CD4-positive, alpha-beta memory T cell (primary cell): ENCODE measurements around the gene EIF2S2. TPM values are rescaled to one million over a fixed set of nuclear protein-coding genes. Genes with fewer than 3 reads are reported as not detected.
"Not testable (repeated sequence)": the region's sequence is repeated elsewhere in the genome, so short reads cannot be mapped to it uniquely, and the experiment has no call there.

Source experiments
- CTCF ChIA-PET: fragments of 350-600 bp; sonication (Branson Sonifier 250); formaldehyde crosslinking; loops from one replicate; lab custom pipeline; 2021; ENCODE audit warnings: inconsistent platforms; ENCODE audit not compliant: partially characterized antibody; lab: Charles Lee
- POLR2A ChIA-PET: fragments of 350-600 bp; sonication (Branson Sonifier 250); formaldehyde crosslinking; loops from one replicate; lab custom pipeline; 2021; ENCODE audit not compliant: partially characterized antibody; lab: Charles Lee
- DNase-seq, 5 donors: peaks; one replicate each; pipeline versions ENCODE4 v3.0.0 to v3.0.0-alpha.2; 2020 to 2022; ENCODE audit warnings: mixed read lengths in 1 of 5
- H3K27ac ChIP-seq: one replicate; pipeline ENCODE4 v1.7.0; 2013; ENCODE audit warnings: low read depth, low read length
- H3K27me3 ChIP-seq: 2 replicates; pipeline ENCODE4 v1.7.0; 2013; ENCODE audit warnings: mild to moderate bottlenecking, low read length, moderate library complexity; ENCODE audit not compliant: insufficient read depth
- H3K36me3 ChIP-seq: 2 replicates; pipeline ENCODE4 v1.7.0; 2013; ENCODE audit warnings: mild to moderate bottlenecking, low read length, moderate library complexity; ENCODE audit not compliant: insufficient read depth
- H3K4me1 ChIP-seq: 2 replicates; pipeline ENCODE4 v1.7.0; 2013; ENCODE audit warnings: mild to moderate bottlenecking, low read length, moderate library complexity; ENCODE audit not compliant: insufficient read depth
- H3K4me3 ChIP-seq, 2 donors: one replicate each; pipeline ENCODE4 v1.7.0; 2013; ENCODE audit warnings: low read length in 2 of 2, mild to moderate bottlenecking in 1 of 2
- H3K9me3 ChIP-seq, 2 donors: one replicate each; pipeline ENCODE4 v1.7.0; 2013; ENCODE audit warnings: low read length in 2 of 2, control low read depth in 1 of 2; ENCODE audit not compliant: control insufficient read depth in 1 of 2
- H3K27ac Mint-ChIP-seq, 7 donors: one replicate each; pipeline ENCODE4 v1.8.0; 2020 to 2021; ENCODE audit warnings: mixed read lengths in 7 of 7, mild to moderate bottlenecking in 6 of 7, inconsistent platforms in 3 of 7, moderate library complexity in 3 of 7
- H3K27me3 Mint-ChIP-seq, 2 donors: one replicate each; pipeline ENCODE4 v1.8.0; 2020 to 2021; ENCODE audit warnings: mixed read lengths in 2 of 2
- H3K36me3 Mint-ChIP-seq, 2 donors: one replicate each; pipeline ENCODE4 v1.8.0; 2020 to 2021; ENCODE audit warnings: mixed read lengths in 2 of 2, inconsistent platforms in 1 of 2, mild to moderate bottlenecking in 1 of 2
- H3K4me1 Mint-ChIP-seq, 4 donors: one replicate each; pipeline ENCODE4 v1.8.0; 2020 to 2021; ENCODE audit warnings: mixed read lengths in 4 of 4, mild to moderate bottlenecking in 1 of 4
- H3K4me3 Mint-ChIP-seq, 8 donors: one replicate each; pipeline ENCODE4 v1.8.0; 2020 to 2021; ENCODE audit warnings: mixed read lengths in 8 of 8, mild to moderate bottlenecking in 7 of 8, moderate library complexity in 6 of 8, inconsistent platforms in 3 of 8
- H3K9me3 Mint-ChIP-seq, 8 donors: one replicate each; pipeline ENCODE4 v1.8.0; 2020 to 2021; ENCODE audit warnings: mixed read lengths in 8 of 8, mild to moderate bottlenecking in 5 of 8, inconsistent platforms in 3 of 8, moderate library complexity in 1 of 8
- intact Hi-C: fragments of 100-400 bp; cut with micrococcal nuclease; formaldehyde crosslinking; loops from one replicate; pipeline ENCODE4 v1.15.1; 2023
- polyA plus RNA-seq, 2 donors: library from polyadenylated mRNA; unstranded; fragments of 300-500 nt; fragmentation: Illumina TruSeq; gene quantifications; one replicate each; pipeline ENCODE4 v1.2.3, GENCODE V29; 2021
- total RNA-seq, 2 experiments: library from RNA; stranded (reverse); gene quantifications; one replicate each; pipeline ENCODE4 v1.2.3, GENCODE V29; 2021

Gene EIF2S2
- total RNA-seq (10 to 100 TPM; 52.2 to 53.1 TPM), polyA plus RNA-seq (10 to 100 TPM; 26.3 to 34.0 TPM)

- H3K27me3 ChIP-seq = no peaks in the 10 kb centered on the region
- H3K36me3 ChIP-seq = peaks cover 8% of the 10 kb centered on the region
- Mint-ChIP-seq H3K27me3 (no peaks in the 10 kb centered on the region), H3K9me3 (peaks cover 0 to 5% (median 0%) of the 10 kb centered on the region in 8 donors), H3K4me3 (peak within 1 kb of the TSS; percentile 90 to 99 (median 94)), H3K4me1 (peaks cover 32 to 52% (median 40%) of the 10 kb centered on the region in 4 donors), H3K36me3 (peaks cover 4 to 39% of the 10 kb centered on the region in 2 donors), H3K27ac (peak within 1 kb of the TSS; percentile 91 to 99 (median 96))
- POLR2A ChIA-PET = interaction anchor here (0.6 to 3.0 kb wide), 34 partner anchors 8 to 1843 kb away, joined by 3 to 71 read pairs (median 5); partner anchors contain the start of genes ACTL10, AHCY, CBFA2T2 and CHMP4B
- peak within 1 kb of the TSS; percentile 95 for H3K27ac ChIP-seq
- peak; percentile 93 to 97 (median 97) for DNase-seq
- H3K4me3 ChIP-seq = peak within 1 kb of the TSS; percentile 92 to 94
- H3K4me1 ChIP-seq = peaks cover 47% of the 10 kb centered on the region
- intact Hi-C loops = loop anchor here (1.0 to 5.0 kb wide), 7 partner anchors 17 to 670 kb away; partner anchors contain the start of genes AHCY, CHMP4B, RALY and SNTA1
- CTCF ChIA-PET = interaction anchor here (0.8 to 1.8 kb wide), 8 partner anchors 17 to 592 kb away, joined by 3 to 6 read pairs (median 4); partner anchors contain the start of gene TP53INP2
- H3K9me3 ChIP-seq = no peaks in the 10 kb centered on the region
These were observed at the start of gene EIF2S2 for GRCh38 chr20:34111702-34112599. Gene EIF2S2, minus strand, starts transcription at chr20:34112243. Its CDS starts 133 bp downstream, at chr20:34112110.

GRCh38 chr20:34157697-34158096 is 45.7 kb upstream of the EIF2S2 start:
- H3K27me3 ChIP-seq, H3K27ac ChIP-seq, H3K36me3 Mint-ChIP-seq, H3K4me1 Mint-ChIP-seq, H3K9me3 ChIP-seq, H3K27ac Mint-ChIP-seq, H3K36me3 ChIP-seq, H3K9me3 Mint-ChIP-seq, H3K4me3 Mint-ChIP-seq, H3K4me1 ChIP-seq, H3K4me3 ChIP-seq, intact Hi-C loops, DNase-seq: not testable (repeated sequence)
- POLR2A ChIA-PET = interaction anchor here (0.7 kb wide), 1 partner anchor 799 kb away, joined by 3 read pairs; no protein-coding TSS in a partner anchor
- H3K27me3 Mint-ChIP-seq = peaks cover 13 to 14% of the 10 kb centered on the region in 2 donors
- CTCF ChIA-PET = interaction anchor here (0.6 kb wide), 1 partner anchor 34 kb away, joined by 3 read pairs; no protein-coding TSS in a partner anchor

GRCh38 chr20:34155836-34156235 is 43.8 kb upstream of the EIF2S2 start:
- Mint-ChIP-seq H3K27me3 (peaks cover 12% of the 10 kb centered on the region in 2 donors), H3K4me3 (no peak overlapping the region), H3K36me3 (no peaks in the 10 kb centered on the region), H3K4me1 (no peaks in the 10 kb centered on the region), H3K9me3 (peaks cover 0 to 3% (median 0%) of the 10 kb centered on the region in 8 donors), H3K27ac (peak overlapping the region in 1 of 7 donors; percentile 70)
- Histone ChIP-seq H3K4me3 (no peak overlapping the region), H3K9me3 (no peaks in the 10 kb centered on the region), H3K27ac (no peak overlapping the region), H3K36me3 (no peaks in the 10 kb centered on the region), H3K4me1 (no peaks in the 10 kb centered on the region), H3K27me3 (no peaks in the 10 kb centered on the region)
- POLR2A ChIA-PET = no interaction called here
- DNase-seq = no peak
- intact Hi-C loops = no loop called here
- CTCF ChIA-PET = no interaction called here

- H3K27me3 ChIP-seq, H3K4me1 ChIP-seq, POLR2A ChIA-PET, H3K36me3 ChIP-seq, intact Hi-C loops, H3K4me3 Mint-ChIP-seq, H3K27ac ChIP-seq, H3K36me3 Mint-ChIP-seq, H3K27ac Mint-ChIP-seq, H3K4me3 ChIP-seq, CTCF ChIA-PET, DNase-seq, H3K9me3 Mint-ChIP-seq, H3K9me3 ChIP-seq, H3K4me1 Mint-ChIP-seq: not testable (repeated sequence)
- H3K27me3 Mint-ChIP-seq = peaks cover 7 to 12% of the 10 kb centered on the region in 2 donors
These were observed 41.1 kb upstream of the EIF2S2 start for GRCh38 chr20:34153169-34153568.

GRCh38 chr20:34152073-34152472 is 40.0 kb upstream of the EIF2S2 start:
- H3K27me3 Mint-ChIP-seq = peaks cover 7 to 12% of the 10 kb centered on the region in 2 donors
- CTCF ChIA-PET, H3K4me3 ChIP-seq, H3K4me1 Mint-ChIP-seq, POLR2A ChIA-PET, DNase-seq, H3K27ac Mint-ChIP-seq, H3K4me3 Mint-ChIP-seq, H3K9me3 ChIP-seq, H3K27me3 ChIP-seq, H3K36me3 ChIP-seq, intact Hi-C loops, H3K4me1 ChIP-seq, H3K9me3 Mint-ChIP-seq, H3K27ac ChIP-seq, H3K36me3 Mint-ChIP-seq: not testable (repeated sequence)

- H3K9me3 ChIP-seq = no peaks in the 10 kb centered on the region
- Mint-ChIP-seq H3K9me3 (no peaks in the 10 kb centered on the region), H3K27me3 (peaks cover 3 to 12% of the 10 kb centered on the region in 2 donors), H3K27ac (no peak overlapping the region), H3K4me1 (no peaks in the 10 kb centered on the region), H3K36me3 (no peaks in the 10 kb centered on the region), H3K4me3 (no peak overlapping the region)
- no peak overlapping the region for H3K27ac ChIP-seq
- ChIA-PET CTCF (no interaction called here), POLR2A (no interaction called here)
- H3K4me1 ChIP-seq = no peaks in the 10 kb centered on the region
- intact Hi-C loops = no loop called here
- DNase-seq = no peak
- no peak overlapping the region for H3K4me3 ChIP-seq
- H3K36me3 ChIP-seq = no peaks in the 10 kb centered on the region
- H3K27me3 ChIP-seq = no peaks in the 10 kb centered on the region
These were observed 38.4 kb upstream of the EIF2S2 start for GRCh38 chr20:34150306-34151000.

GRCh38 chr20:34145280-34145819 is 33.3 kb upstream of the EIF2S2 start:
- H3K4me3 ChIP-seq = no peak overlapping the region
- no peaks in the 10 kb centered on the region for H3K4me1 Mint-ChIP-seq
- H3K27me3 ChIP-seq = no peaks in the 10 kb centered on the region
- H3K4me1 ChIP-seq = no peaks in the 10 kb centered on the region
- peaks cover 5 to 6% of the 10 kb centered on the region in 2 donors for H3K27me3 Mint-ChIP-seq
- H3K36me3 Mint-ChIP-seq = no peaks in the 10 kb centered on the region
- DNase-seq = no peak
- no peaks in the 10 kb centered on the region for H3K9me3 ChIP-seq
- no peak overlapping the region for H3K27ac ChIP-seq
- ChIA-PET POLR2A (no interaction called here), CTCF (no interaction called here)
- peaks cover 0 to 4% (median 0%) of the 10 kb centered on the region in 8 donors for H3K9me3 Mint-ChIP-seq
- intact Hi-C loops = no loop called here
- no peaks in the 10 kb centered on the region for H3K36me3 ChIP-seq
- no peak overlapping the region for H3K4me3 Mint-ChIP-seq
- H3K27ac Mint-ChIP-seq = no peak overlapping the region
